ENCODE measurements around the gene TSEN2. TPM values are rescaled to one million over a fixed set of nuclear protein-coding genes. Genes with fewer than 3 reads are reported as not detected.

The TSEN2 gene
- total RNA-seq, 2 experiments from 2014 or later, result 31.5 to 32.9 TPM

- CTCF ChIA-PET, result no interaction called here
- POLR2A ChIA-PET, result no interaction called here
Measured at GRCh38 chr3:12489368-12489767, 5.1 kb downstream of the TSEN2 start.

- POLR2A ChIA-PET, result no interaction called here
Measured at GRCh38 chr3:12489832-12490231, 5.6 kb downstream of the TSEN2 start.

GRCh38 chr3:12490547-12490946, 6.3 kb downstream of the TSEN2 start:
- CTCF ChIA-PET, result no interaction called here
- POLR2A ChIA-PET, result no interaction called here

More at GRCh38 chr3:12489832-12490231, 5.6 kb downstream of the TSEN2 start:
- CTCF ChIA-PET, result no interaction called here

- POLR2A ChIA-PET, result no interaction called here
Measured at GRCh38 chr3:12495749-12496452, 11.6 kb downstream of the TSEN2 start.

GRCh38 chr3:12496453-12496761, 12.1 kb downstream of the TSEN2 start:
- CTCF ChIA-PET, result no interaction called here
- POLR2A ChIA-PET, result no interaction called here

More at GRCh38 chr3:12495749-12496452, 11.6 kb downstream of the TSEN2 start:
- CTCF ChIA-PET, result no interaction called here

- ChIA-PET POLR2A (no interaction called here), CTCF (no interaction called here)
Measured at GRCh38 chr3:12499474-12499873, 15.2 kb downstream of the TSEN2 start.

- POLR2A ChIA-PET, result no interaction called here
- CTCF ChIA-PET, result no interaction called here
Measured at GRCh38 chr3:12501360-12502020, 17.2 kb downstream of the TSEN2 start.

GRCh38 chr3:12503126-12503957, 19.1 kb downstream of the TSEN2 start:
- POLR2A ChIA-PET, result interaction anchor here (0.5 kb wide), 1 partner anchor 291 kb away, joined by 4 read pairs; no protein-coding TSS in a partner anchor
- CTCF ChIA-PET, result no interaction called here

- ChIA-PET POLR2A (no interaction called here), CTCF (interaction anchor here (0.9 kb wide), 1 partner anchor 21 kb away, joined by 4 read pairs; no protein-coding TSS in a partner anchor)
Measured at GRCh38 chr3:12506201-12506709, 22.0 kb downstream of the TSEN2 start.

GRCh38 chr3:12507591-12508281, 23.5 kb downstream of the TSEN2 start:
- ChIA-PET CTCF (interaction anchor here (1.1 kb wide), 1 partner anchor 108 kb away, joined by 3 read pairs; no protein-coding TSS in a partner anchor), POLR2A (no interaction called here)

GRCh38 chr3:12508291-12508700, 24.0 kb downstream of the TSEN2 start:
- CTCF ChIA-PET, result interaction anchor here (1.1 kb wide), 1 partner anchor 107 kb away, joined by 3 read pairs; no protein-coding TSS in a partner anchor
- POLR2A ChIA-PET, result no interaction called here

- ChIA-PET POLR2A (no interaction called here), CTCF (no interaction called here)
Measured at GRCh38 chr3:12509466-12509865, 25.2 kb downstream of the TSEN2 start.

GRCh38 chr3:12512534-12513118, 28.3 kb downstream of the TSEN2 start:
- POLR2A ChIA-PET, result no interaction called here
- CTCF ChIA-PET, result no interaction called here

GRCh38 chr3:12513694-12514446, 29.6 kb downstream of the TSEN2 start:
- POLR2A ChIA-PET, result no interaction called here

GRCh38 chr3:12515631-12516030, 31.4 kb downstream of the TSEN2 start:
- CTCF ChIA-PET, result no interaction called here
- POLR2A ChIA-PET, result no interaction called here

More at GRCh38 chr3:12513694-12514446, 29.6 kb downstream of the TSEN2 start:
- CTCF ChIA-PET, result no interaction called here

- CTCF ChIA-PET, result no interaction called here
- POLR2A ChIA-PET, result no interaction called here
Measured at GRCh38 chr3:12516873-12517272, 32.6 kb downstream of the TSEN2 start.

- POLR2A ChIA-PET, result no interaction called here
- CTCF ChIA-PET, result interaction anchor here (0.8 kb wide), 1 partner anchor 45 kb away, joined by 4 read pairs; no protein-coding TSS in a partner anchor
Measured at GRCh38 chr3:12518261-12519028, 34.2 kb downstream of the TSEN2 start.

- ChIA-PET POLR2A (no interaction called here), CTCF (no interaction called here)
Measured at GRCh38 chr3:12521010-12521409, 36.7 kb downstream of the TSEN2 start.
